Mesodermal cell (in vitro differentiated cells): ENCODE data around the gene HTRA3.
"Not testable (repeated sequence)": the region's sequence is repeated elsewhere in the genome, so short reads cannot be mapped to it uniquely, and the experiment has no call there.

Source experiments
- H3K27ac ChIP-seq: 2 replicates; pipeline ENCODE4 v1.7.0; 2013; ENCODE audit warnings: mild to moderate bottlenecking, low read depth, low read length, moderate library complexity; ENCODE audit not compliant: severe bottlenecking
- H3K36me3 ChIP-seq: 2 replicates; pipeline ENCODE4 v1.7.1; 2013; ENCODE audit warnings: mild to moderate bottlenecking, low read length, moderate library complexity; ENCODE audit not compliant: control insufficient read depth, insufficient read depth
- H3K4me1 ChIP-seq: one replicate; pipeline ENCODE4 v1.7.1; 2013; ENCODE audit warnings: mild to moderate bottlenecking, low read length; ENCODE audit not compliant: insufficient read depth, control insufficient read depth, poor library complexity, severe bottlenecking
- H3K4me3 ChIP-seq: 2 replicates; pipeline ENCODE4 v1.7.0; 2013; ENCODE audit warnings: low read length, control low read depth, mild to moderate bottlenecking; ENCODE audit not compliant: insufficient read depth, poor library complexity, severe bottlenecking; ENCODE audit errors: extremely low read depth
- H3K9me3 ChIP-seq: 2 replicates; pipeline ENCODE4 v1.7.1; 2013; ENCODE audit warnings: mild to moderate bottlenecking, low read length, moderate library complexity; ENCODE audit not compliant: control insufficient read depth
- WGBS, 2 experiments: methylation state at CpG; one replicate each; pipeline ENCODE4 v1.1.5; 2013; ENCODE audit warnings: missing lambda C conversion rate in 2 of 2; ENCODE audit not compliant: insufficient coverage in 2 of 2; 5-methylcytosine and 5-hydroxymethylcytosine counted together

HTRA3 gene

DNA sequence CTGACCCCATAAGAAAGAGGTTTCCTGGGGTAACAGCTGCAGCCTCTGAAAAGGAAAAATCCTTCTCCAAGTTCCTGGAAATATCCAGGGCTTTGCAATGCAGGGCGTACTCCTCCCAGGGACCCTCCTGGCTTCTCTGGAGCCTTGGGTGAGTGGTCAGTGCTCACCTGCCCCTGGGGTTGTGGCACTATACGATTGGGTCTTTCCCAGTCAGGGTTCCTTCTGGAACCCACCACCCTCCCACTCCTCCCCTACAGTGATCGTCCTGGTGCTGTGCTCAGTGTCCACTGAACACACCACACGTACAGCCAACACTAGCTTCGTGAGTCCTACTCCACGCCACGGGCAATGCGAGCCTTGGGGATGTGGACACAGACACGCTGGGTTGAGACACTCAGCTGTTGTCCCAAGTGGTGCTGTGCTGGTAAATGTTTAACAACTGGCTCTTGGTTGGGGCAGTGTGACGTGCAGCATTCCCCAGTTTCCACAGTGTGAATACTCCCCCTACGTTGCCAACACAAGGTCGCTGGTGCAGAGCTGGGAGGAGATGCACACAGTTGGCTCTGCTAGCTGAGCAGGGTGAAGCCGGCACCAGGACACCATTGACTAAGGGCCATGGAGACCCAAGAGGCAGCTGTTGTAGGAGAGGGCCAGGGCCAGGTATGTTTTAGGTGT lies 65.4 kb downstream of the HTRA3 start:
- Histone ChIP-seq H3K4me1 (no peaks in the 10 kb centered on the region), H3K27ac (no peak overlapping the region), H3K36me3 (no peaks in the 10 kb centered on the region), H3K4me3 (no peak overlapping the region), H3K9me3 (peaks cover 7% of the 10 kb centered on the region)
- WGBS, 2 experiments = 93 to 94% methylated on average over 6 to 10 of the region's 13 CpGs

DNA sequence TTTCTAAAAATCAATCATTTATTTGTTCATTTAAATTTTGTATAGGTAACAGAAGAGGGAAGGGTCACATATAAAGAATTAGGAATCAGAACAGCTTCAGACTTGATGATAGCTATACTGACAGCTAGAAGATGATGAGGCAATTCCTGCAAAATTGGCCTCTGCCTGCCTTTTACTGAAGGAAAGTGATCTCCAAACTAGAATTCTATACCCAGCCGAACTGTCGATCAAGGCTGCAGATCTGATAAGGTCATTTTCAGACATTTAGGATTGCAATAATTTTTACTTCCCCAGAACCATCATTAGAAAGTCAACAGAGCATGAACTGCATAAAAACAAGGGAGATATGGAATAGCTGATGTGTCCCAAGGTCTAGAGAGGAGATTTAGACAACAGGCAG lies 66.3 kb downstream of the HTRA3 start:
- H3K9me3 ChIP-seq = peaks cover 7% of the 10 kb centered on the region
- WGBS, 2 experiments = no CpG with 5 or more reads among the region's 2 CpGs
- H3K4me1 ChIP-seq = no peaks in the 10 kb centered on the region
- H3K36me3 ChIP-seq = no peaks in the 10 kb centered on the region
- no peak overlapping the region for H3K27ac ChIP-seq
- no peak overlapping the region for H3K4me3 ChIP-seq

DNA sequence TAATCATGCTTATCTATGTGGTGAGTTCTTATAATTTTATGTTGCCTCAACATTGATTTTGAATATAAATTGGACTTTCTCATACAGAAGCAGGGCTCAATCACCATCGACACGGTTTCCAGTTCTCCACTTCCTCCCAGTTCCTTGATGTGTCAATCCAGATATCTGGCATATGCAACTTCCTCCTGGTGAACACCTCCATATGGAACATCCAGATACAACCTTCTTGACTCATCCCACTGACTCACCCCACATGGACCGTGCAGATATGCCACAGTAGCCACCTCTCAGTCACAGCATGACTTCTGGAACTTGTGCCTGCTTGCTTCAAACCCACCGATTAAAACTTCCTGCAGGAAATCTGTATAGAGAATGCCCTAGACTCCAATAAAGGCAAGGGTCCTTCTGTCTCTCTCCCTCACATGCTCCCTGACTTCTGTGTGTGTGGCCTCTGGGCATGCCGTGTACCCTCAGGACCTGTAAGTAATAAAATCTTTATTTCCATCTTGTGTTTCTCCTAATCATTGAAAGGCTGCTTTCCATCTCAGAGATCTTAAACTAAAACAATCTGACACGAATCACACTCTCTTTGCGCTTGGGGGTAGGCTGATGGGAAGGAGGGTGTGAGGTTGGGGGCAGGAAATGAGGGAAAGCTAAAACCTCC lies 67.0 kb downstream of the HTRA3 start:
- H3K36me3 ChIP-seq = no peaks in the 10 kb centered on the region
- no peak overlapping the region for H3K4me3 ChIP-seq
- 90 to 92% methylated on average over 4 to 5 of the region's 7 CpGs for WGBS, 2 experiments
- H3K27ac ChIP-seq = no peak overlapping the region
- peaks cover 7% of the 10 kb centered on the region for H3K9me3 ChIP-seq
- H3K4me1 ChIP-seq = no peaks in the 10 kb centered on the region

DNA sequence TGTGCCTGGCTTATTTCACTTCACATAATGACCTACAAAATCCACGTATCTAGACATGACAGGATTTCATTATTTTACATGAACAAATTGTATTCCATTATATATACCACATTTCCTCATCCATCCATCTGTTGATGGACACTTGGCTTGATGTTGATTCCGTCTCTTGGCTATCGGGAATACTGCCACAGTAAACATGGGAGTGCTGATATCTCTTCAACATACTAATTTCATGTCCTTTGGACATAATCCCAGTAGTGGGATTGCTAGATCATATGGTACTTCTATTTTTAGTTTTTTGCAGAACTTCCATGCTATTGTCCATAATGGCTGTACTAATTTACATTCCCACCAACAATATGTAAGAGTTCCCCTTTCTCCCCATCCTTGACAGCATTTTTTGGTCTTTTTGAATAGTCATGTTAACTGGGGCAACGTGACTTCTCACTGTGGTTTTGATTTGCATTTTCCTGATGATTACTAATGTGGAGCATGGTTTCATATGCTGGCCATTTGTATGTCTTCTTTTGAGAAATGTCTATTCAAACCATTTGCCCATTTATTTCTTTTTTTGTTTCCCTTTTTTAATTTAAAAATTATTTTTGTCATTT lies 68.9 kb downstream of the HTRA3 start:
- no peak overlapping the region for H3K4me3 ChIP-seq
- WGBS, 2 experiments = 91 to 100% methylated on average over 2 to 3 of the region's 4 CpGs
- no peak overlapping the region for H3K27ac ChIP-seq
- H3K4me1 ChIP-seq = no peaks in the 10 kb centered on the region
- peaks cover 7% of the 10 kb centered on the region for H3K9me3 ChIP-seq
- no peaks in the 10 kb centered on the region for H3K36me3 ChIP-seq

DNA sequence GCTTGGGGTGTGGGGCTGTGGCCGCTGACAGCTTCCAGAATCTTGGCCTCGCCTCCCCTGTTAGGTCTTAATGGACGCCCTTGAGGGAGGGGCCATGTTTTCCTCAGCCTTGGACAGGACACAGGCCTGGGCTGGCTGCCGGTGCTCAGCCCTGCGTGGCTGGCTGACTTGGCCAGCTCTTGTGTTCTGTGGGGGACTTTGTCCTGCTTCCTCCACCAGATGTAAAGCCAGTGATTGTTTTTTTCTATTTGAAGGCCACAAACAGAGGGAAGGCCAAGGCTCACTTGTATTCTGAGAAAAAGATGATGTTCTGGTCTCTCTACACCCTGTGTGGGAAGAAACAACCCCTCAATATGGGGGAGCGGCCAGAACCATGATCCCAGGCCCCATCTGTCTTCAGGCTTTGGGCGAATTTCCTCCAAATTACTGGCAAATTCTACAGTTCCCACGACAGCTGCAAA lies 71.3 kb downstream of the HTRA3 start:
- WGBS, 2 experiments = 79 to 88% methylated on average over 5 to 7 of the region's 8 CpGs

DNA sequence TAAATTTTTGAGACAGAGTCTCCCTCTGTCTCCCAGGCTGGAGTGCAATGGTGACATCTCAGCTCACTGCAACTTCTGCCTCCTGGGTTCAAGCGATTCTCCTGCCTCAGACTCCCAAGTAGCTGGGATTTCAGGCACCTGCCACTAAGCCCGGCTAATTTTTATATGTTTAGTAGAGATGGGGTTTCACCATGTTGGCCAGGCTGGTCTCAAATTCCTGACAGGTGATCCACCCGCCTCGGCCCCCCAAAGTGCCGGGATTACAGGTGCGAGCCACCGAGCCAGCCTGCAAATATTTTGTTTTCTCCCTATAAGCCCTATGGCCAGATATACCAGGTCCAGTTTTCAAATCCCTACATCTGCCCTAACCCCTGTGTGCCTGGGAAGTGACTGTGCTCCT lies 71.7 kb downstream of the HTRA3 start:
- not testable (repeated sequence) for H3K27ac ChIP-seq, H3K4me1 ChIP-seq, H3K4me3 ChIP-seq, H3K36me3 ChIP-seq, H3K9me3 ChIP-seq
- WGBS, 2 experiments = 95 to 100% methylated on average over 4 to 5 of the region's 7 CpGs

More for the DNA sequence above, 71.3 kb downstream of the HTRA3 start:
- Histone ChIP-seq H3K9me3 (peaks cover 7% of the 10 kb centered on the region), H3K4me1 (no peaks in the 10 kb centered on the region), H3K4me3 (no peak overlapping the region), H3K27ac (no peak overlapping the region), H3K36me3 (no peaks in the 10 kb centered on the region)

DNA sequence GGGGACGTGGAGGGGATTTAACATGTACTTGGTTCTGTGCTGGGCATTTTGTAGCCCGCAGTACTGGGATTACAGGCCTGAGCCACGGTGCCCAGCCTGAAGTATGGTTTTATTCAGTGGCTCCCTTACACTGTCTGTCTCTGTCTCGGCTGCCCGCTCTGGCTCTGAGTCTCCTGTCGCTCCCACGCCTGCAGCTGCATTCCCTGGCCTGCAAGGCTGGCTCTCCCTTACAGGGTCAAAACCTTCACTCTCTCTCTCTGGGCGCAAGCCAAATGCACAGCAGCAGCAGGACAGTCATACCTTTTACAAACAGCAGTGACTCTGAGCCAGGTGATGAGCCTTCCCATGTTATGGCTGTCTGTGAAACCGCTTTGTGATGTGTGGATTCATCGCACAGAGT lies 72.1 kb downstream of the HTRA3 start:
- WGBS, 2 experiments = 97 to 98% methylated on average over 9 to 10 of the region's 10 CpGs
- no peaks in the 10 kb centered on the region for H3K36me3 ChIP-seq
- no peak overlapping the region for H3K4me3 ChIP-seq

DNA sequence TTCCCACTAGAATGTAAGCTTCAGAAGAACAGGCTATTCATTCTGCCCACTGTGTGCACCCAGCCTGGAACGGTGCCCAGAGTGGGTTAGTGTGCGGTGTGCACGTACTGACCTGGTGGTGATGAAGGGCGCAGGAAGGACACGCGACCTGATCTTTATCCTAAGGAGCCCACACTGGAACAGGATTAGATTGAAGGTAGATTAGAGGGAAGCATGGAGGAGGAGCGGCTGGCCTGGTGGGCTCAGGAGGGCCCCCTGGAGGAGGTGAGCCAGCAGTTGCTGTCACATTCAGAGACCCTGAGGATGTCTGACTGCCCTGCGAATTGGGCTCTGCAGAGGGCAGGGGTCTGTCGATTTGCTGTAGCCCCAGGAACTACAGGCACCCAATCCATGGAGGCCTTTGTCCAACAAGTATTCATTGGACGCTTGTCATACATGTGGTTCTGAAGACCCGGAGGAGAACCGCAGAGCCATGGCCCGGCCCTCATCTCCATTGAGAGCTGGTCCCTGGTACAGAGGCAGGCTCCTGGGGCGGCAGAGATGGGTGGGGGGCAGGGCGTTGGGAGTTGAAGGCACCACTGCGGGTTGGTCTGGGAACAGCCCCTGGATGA lies 73.2 kb downstream of the HTRA3 start:
- WGBS, 2 experiments = 80 to 83% methylated on average over 12 to 16 of the region's 16 CpGs
- H3K4me1 ChIP-seq = no peaks in the 10 kb centered on the region

More for the DNA sequence above, 72.1 kb downstream of the HTRA3 start:
- no peak overlapping the region for H3K27ac ChIP-seq
- H3K4me1 ChIP-seq = no peaks in the 10 kb centered on the region
- peaks cover 2% of the 10 kb centered on the region for H3K9me3 ChIP-seq

DNA sequence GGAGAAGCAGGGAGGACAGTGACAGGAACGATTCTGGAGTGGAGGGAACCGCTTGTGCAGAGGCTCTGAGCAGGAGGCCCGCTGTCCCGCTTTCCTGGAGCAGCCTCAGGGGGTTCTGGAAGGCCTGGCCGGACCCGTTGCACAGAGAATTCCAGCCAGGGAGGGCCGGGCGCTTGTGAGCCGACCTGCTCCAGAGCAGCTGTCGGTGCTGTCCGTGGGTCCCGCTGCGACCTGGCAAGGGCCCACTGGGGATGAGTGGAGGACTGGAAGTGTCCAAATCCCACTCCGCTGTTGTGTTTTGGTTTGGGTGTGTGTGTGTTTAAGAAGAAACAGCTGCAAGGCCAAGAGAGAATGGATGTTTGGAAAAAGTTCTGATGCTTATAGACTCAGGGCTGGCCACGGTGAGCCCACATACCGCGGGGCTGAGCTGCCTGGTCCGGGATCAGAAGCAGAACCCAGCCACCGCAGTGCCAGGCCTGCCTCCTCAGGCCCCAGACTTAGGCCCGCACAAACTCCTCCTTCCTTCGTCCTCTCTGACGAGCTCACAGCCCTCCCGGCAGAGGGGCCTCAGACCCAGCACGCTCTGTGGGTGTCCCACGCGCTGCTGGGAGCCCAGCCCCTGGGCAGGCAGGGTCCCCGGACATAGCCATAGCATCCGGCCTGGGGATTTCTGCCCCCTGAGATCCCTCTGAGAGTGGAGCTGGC lies 73.9 kb downstream of the HTRA3 start:
- 93 to 94% methylated on average over 25 to 26 of the region's 28 CpGs for WGBS, 2 experiments
- no peak overlapping the region for H3K27ac ChIP-seq

More for the DNA sequence above, 73.2 kb downstream of the HTRA3 start:
- Histone ChIP-seq H3K9me3 (no peaks in the 10 kb centered on the region), H3K27ac (no peak overlapping the region), H3K36me3 (no peaks in the 10 kb centered on the region), H3K4me3 (no peak overlapping the region)

DNA sequence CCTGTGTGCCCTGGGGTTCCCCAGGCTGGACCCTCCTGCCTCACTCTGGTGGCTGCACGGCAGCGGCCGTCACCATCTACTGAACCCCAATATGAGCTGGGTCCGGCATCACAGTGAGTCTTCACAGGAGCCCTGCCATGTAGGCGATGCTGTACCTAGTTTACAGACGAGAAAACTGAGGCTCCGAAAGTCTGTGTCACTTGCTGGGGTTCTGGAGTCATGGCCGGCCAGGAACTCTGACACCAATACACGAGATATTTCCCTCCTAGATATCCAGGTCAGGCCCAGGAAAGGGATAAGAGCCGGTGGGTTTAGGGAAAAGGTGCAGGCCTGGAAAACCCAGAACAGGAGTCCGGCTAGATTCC lies 74.4 kb downstream of the HTRA3 start:
- H3K9me3 ChIP-seq = no peaks in the 10 kb centered on the region
- H3K4me1 ChIP-seq = no peaks in the 10 kb centered on the region
- H3K36me3 ChIP-seq = no peaks in the 10 kb centered on the region
- H3K27ac ChIP-seq = no peak overlapping the region
- 88 to 94% methylated on average over 8 to 11 of the region's 11 CpGs for WGBS, 2 experiments
- H3K4me3 ChIP-seq = no peak overlapping the region

More for the DNA sequence above, 73.9 kb downstream of the HTRA3 start:
- no peaks in the 10 kb centered on the region for H3K36me3 ChIP-seq
- no peak overlapping the region for H3K4me3 ChIP-seq
- H3K9me3 ChIP-seq = no peaks in the 10 kb centered on the region
- no peaks in the 10 kb centered on the region for H3K4me1 ChIP-seq
